Neural cell (in vitro differentiated cells): Measurements from ENCODE around the gene MAP7D1. TPM values are rescaled to one million over a fixed set of nuclear protein-coding genes. Genes with fewer than 3 reads are reported as not detected.

Experiments used
- H2AFZ ChIP-seq: fragments of 200-600, 300-800 bp; sonication (generic), shearing (Covaris generic); 2 replicates; pipeline ENCODE4 v1.6.0; 2014; ENCODE audit warnings: low read depth, mild to moderate bottlenecking, antibody characterized with exemption, low read length, moderate library complexity
- H3F3A ChIP-seq: fragments of 200-600 bp; shearing (Covaris generic); 2 replicates; pipeline ENCODE4 v1.6.1; 2016; ENCODE audit warnings: mild to moderate bottlenecking, moderate library complexity, mixed read lengths, antibody characterized with exemption, low read length; ENCODE audit not compliant: insufficient read depth, poor library complexity, severe bottlenecking
- H3K27ac ChIP-seq: fragments of 200-600, 300-800 bp; sonication (generic), shearing (Covaris generic); 2 replicates; pipeline ENCODE4 v1.5.1; 2014; ENCODE audit warnings: mild to moderate bottlenecking, low read length, moderate library complexity
- H3K27me3 ChIP-seq: fragments of 300-800, 200-600 bp; sonication (generic), shearing (Covaris generic); 2 replicates; pipeline ENCODE4 v1.6.0; 2014; ENCODE audit warnings: mild to moderate bottlenecking, low read depth, low read length, moderate library complexity; ENCODE audit not compliant: insufficient read depth
- H3K36me3 ChIP-seq: fragments of 300-800, 200-600 bp; sonication (generic), shearing (Covaris generic); 2 replicates; pipeline ENCODE4 v1.5.1; 2014; ENCODE audit warnings: mild to moderate bottlenecking, antibody characterized with exemption, low read length, moderate library complexity; ENCODE audit not compliant: insufficient read depth
- H3K4me2 ChIP-seq: fragments of 300-800, 200-600 bp; sonication (generic), shearing (Covaris generic); 2 replicates; pipeline ENCODE4 v1.6.0; 2014; ENCODE audit warnings: mild to moderate bottlenecking, low read length
- H3K4me3 ChIP-seq: fragments of 300-800, 200-600 bp; sonication (generic), shearing (Covaris generic); 2 replicates; pipeline ENCODE4 v1.5.1; 2014; ENCODE audit warnings: mild to moderate bottlenecking, low read length, moderate library complexity
- H3K79me2 ChIP-seq: fragments of 200-600 bp; shearing (Covaris generic); replicated peaks from 2 replicates; pipeline ENCODE4 v1.6.0; 2014; ENCODE audit warnings: mild to moderate bottlenecking, low read length, moderate library complexity; ENCODE audit not compliant: insufficient read depth
- H3K9ac ChIP-seq: fragments of 300-800, 200-600 bp; sonication (generic), shearing (Covaris generic); 2 replicates; pipeline ENCODE4 v1.6.1; 2016; ENCODE audit warnings: mild to moderate bottlenecking, low read length, mixed read lengths
- H3K9me2 ChIP-seq: fragments of 200-600 bp; shearing (Covaris generic); 2 replicates; pipeline ENCODE4 v1.6.1; 2016; ENCODE audit warnings: mild to moderate bottlenecking, low read length, mixed read lengths; ENCODE audit not compliant: insufficient read depth
- H3K9me3 ChIP-seq: fragments of 200-600, 300-800 bp; sonication (generic), shearing (Covaris generic); 2 replicates; pipeline ENCODE4 v1.6.1; 2016; ENCODE audit warnings: mild to moderate bottlenecking, mixed run types, low read length, moderate library complexity, mixed read lengths
- H4K20me1 ChIP-seq: fragments of 200-600 bp; shearing (Covaris generic); 2 replicates; pipeline ENCODE4 v1.6.1; 2016; ENCODE audit warnings: mild to moderate bottlenecking, mixed run types; ENCODE audit not compliant: insufficient read depth
- EP300 ChIP-seq: fragments of 450-650 bp; conservative IDR thresholded peaks from 2 replicates; pipeline ENCODE4 v1.6.1; 2014; ENCODE audit warnings: antibody characterized with exemption, mild to moderate bottlenecking, moderate library complexity; ENCODE audit not compliant: poor library complexity, severe bottlenecking
- EZH2 ChIP-seq: fragments of 200-600, 300-800 bp; shearing (Covaris generic), sonication (generic); IDR thresholded peaks from 2 replicates; pipeline ENCODE4 v1.6.1; 2014; ENCODE audit warnings: antibody characterized with exemption, low read length, borderline replicate concordance, mild to moderate bottlenecking; ENCODE audit not compliant: insufficient read depth, poor library complexity, severe bottlenecking
- MXI1 ChIP-seq: fragments of 450-650 bp; conservative IDR thresholded peaks from 2 replicates; pipeline ENCODE4 v1.6.1; 2014; ENCODE audit warnings: antibody characterized with exemption, mild to moderate bottlenecking; ENCODE audit not compliant: poor library complexity, severe bottlenecking
- POLR2AphosphoS5 ChIP-seq: IDR thresholded peaks from 2 replicates; pipeline ENCODE4 v1.6.1; 2012
- RAD21 ChIP-seq: fragments of 450-650 bp; conservative IDR thresholded peaks from 2 replicates; pipeline ENCODE4 v1.6.1; 2014; ENCODE audit warnings: antibody characterized with exemption, mild to moderate bottlenecking, moderate library complexity
- SMC3 ChIP-seq: fragments of 450-650 bp; conservative IDR thresholded peaks from 2 replicates; pipeline ENCODE4 v1.6.1; 2014; ENCODE audit warnings: antibody characterized with exemption, mild to moderate bottlenecking, moderate library complexity; ENCODE audit not compliant: poor library complexity
- TAF1 ChIP-seq: IDR thresholded peaks from 2 replicates; pipeline ENCODE4 v1.6.1; 2012; ENCODE audit warnings: low read depth
- polyA plus RNA-seq: library from polyadenylated mRNA; depleted of rRNA; stranded (reverse); fragments of >200 nt; gene quantifications from 2 replicates; pipeline ENCODE4 v1.2.3, GENCODE V29; 2014
- TF ChIP-seq, protein P1 (sequence below): IDR thresholded peaks from 2 replicates; pipeline ENCODE4 v1.6.1; 2012; ENCODE audit warnings: borderline replicate concordance
- TF ChIP-seq, protein P2 (sequence below): fragments of 450-650 bp; IDR thresholded peaks from 2 replicates; pipeline ENCODE4 v1.5.1; 2014; ENCODE audit warnings: antibody characterized with exemption, mild to moderate bottlenecking, moderate library complexity; ENCODE audit not compliant: poor library complexity, severe bottlenecking

MAP7D1 gene
- polyA plus RNA-seq, 1 donor from 2014 or later, result 142 TPM

DNA sequence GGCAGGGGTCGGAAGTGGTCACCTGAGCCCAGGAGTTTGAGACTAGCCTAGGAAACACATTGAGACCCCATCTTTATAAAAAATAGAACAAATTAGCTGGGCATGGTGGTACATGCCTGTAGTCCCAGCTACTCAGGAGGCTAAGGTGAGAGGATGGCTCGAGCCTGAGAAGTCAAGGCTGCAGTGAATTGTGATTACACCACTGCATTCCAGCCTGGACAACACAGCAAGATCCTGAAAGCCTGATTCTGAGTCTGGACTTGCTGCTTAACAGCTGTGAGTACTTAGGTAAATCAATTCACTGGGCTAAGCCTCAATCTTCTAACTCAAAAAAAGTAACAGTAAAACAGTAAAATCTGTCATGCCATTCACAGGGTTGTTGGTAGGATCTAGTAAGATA, 11.5 kb upstream of the MAP7D1 start:
- Histone ChIP-seq H3K4me2 (no peak overlapping the region), H3K36me3 (no peaks in the 10 kb centered on the region), H3K27me3 (no peaks in the 10 kb centered on the region), H2AFZ (no peak overlapping the region), H3K9ac (no peak overlapping the region), H3K9me2 (no peaks in the 10 kb centered on the region), H3K79me2 (peaks cover 9% of the 10 kb centered on the region), H3K9me3 (no peaks in the 10 kb centered on the region), H4K20me1 (no peaks in the 10 kb centered on the region), H3K4me3 (no peak overlapping the region), H3F3A (no peaks in the 10 kb centered on the region), H3K27ac (no peak overlapping the region)
- TF ChIP-seq SMC3 (no peak), EP300 (no peak), POLR2AphosphoS5 (no peak), RAD21 (no peak), EZH2 (no peak), TAF1 (no peak), MXI1 (no peak)
- TF ChIP-seq, protein P1, sequence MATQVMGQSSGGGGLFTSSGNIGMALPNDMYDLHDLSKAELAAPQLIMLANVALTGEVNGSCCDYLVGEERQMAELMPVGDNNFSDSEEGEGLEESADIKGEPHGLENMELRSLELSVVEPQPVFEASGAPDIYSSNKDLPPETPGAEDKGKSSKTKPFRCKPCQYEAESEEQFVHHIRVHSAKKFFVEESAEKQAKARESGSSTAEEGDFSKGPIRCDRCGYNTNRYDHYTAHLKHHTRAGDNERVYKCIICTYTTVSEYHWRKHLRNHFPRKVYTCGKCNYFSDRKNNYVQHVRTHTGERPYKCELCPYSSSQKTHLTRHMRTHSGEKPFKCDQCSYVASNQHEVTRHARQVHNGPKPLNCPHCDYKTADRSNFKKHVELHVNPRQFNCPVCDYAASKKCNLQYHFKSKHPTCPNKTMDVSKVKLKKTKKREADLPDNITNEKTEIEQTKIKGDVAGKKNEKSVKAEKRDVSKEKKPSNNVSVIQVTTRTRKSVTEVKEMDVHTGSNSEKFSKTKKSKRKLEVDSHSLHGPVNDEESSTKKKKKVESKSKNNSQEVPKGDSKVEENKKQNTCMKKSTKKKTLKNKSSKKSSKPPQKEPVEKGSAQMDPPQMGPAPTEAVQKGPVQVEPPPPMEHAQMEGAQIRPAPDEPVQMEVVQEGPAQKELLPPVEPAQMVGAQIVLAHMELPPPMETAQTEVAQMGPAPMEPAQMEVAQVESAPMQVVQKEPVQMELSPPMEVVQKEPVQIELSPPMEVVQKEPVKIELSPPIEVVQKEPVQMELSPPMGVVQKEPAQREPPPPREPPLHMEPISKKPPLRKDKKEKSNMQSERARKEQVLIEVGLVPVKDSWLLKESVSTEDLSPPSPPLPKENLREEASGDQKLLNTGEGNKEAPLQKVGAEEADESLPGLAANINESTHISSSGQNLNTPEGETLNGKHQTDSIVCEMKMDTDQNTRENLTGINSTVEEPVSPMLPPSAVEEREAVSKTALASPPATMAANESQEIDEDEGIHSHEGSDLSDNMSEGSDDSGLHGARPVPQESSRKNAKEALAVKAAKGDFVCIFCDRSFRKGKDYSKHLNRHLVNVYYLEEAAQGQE, result no peak
- TF ChIP-seq, protein P2, sequence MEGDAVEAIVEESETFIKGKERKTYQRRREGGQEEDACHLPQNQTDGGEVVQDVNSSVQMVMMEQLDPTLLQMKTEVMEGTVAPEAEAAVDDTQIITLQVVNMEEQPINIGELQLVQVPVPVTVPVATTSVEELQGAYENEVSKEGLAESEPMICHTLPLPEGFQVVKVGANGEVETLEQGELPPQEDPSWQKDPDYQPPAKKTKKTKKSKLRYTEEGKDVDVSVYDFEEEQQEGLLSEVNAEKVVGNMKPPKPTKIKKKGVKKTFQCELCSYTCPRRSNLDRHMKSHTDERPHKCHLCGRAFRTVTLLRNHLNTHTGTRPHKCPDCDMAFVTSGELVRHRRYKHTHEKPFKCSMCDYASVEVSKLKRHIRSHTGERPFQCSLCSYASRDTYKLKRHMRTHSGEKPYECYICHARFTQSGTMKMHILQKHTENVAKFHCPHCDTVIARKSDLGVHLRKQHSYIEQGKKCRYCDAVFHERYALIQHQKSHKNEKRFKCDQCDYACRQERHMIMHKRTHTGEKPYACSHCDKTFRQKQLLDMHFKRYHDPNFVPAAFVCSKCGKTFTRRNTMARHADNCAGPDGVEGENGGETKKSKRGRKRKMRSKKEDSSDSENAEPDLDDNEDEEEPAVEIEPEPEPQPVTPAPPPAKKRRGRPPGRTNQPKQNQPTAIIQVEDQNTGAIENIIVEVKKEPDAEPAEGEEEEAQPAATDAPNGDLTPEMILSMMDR, result no peak

DNA sequence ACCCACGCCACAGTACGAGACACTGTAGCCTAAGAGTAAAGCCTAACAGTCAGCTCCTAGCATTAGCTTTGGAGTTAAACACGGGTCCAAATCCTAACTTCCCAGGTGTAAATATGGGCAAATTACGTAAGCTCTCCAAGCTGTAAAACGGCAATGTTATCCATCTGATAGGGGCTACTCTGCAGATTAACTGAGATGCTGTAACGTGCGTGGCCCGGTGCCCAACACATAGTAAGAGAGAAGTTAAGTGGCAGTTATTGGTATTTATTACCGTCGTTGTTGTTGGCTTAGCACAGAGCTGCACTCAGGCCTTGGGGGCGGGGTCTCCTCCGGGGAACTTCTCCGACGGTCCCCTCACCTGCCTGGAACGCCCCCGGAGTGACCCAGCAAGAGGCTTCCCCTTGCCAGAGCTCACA, 7.1 kb upstream of the MAP7D1 start:
- peak overlapping the region; percentile 67 for H3K27ac ChIP-seq
- H3K36me3 ChIP-seq, result no peaks in the 10 kb centered on the region
- H3F3A ChIP-seq, result no peaks in the 10 kb centered on the region
- H3K9me3 ChIP-seq, result no peaks in the 10 kb centered on the region
- H3K4me3 ChIP-seq, result peak overlapping the region; percentile 83
- no peaks in the 10 kb centered on the region for H4K20me1 ChIP-seq
- no peaks in the 10 kb centered on the region for H3K27me3 ChIP-seq
- no peaks in the 10 kb centered on the region for H3K9me2 ChIP-seq
- H3K79me2 ChIP-seq, result peaks cover 9% of the 10 kb centered on the region
- peak overlapping the region; percentile 45 for H2AFZ ChIP-seq
- peak overlapping the region; percentile 79 for H3K4me2 ChIP-seq
- TF ChIP-seq POLR2AphosphoS5 (no peak), EP300 (no peak), EZH2 (no peak), SMC3 (no peak), TAF1 (no peak), MXI1 (no peak), RAD21 (no peak)
- TF ChIP-seq, protein P1, result no peak
- TF ChIP-seq, protein P2, result no peak
- H3K9ac ChIP-seq, result peak overlapping the region; percentile 71
